ENCODE measurements around the gene FCGR1A.
A peak's percentile ranks its signal among the peaks of the same experiment; 100 is the strongest.
"Not testable (repeated sequence)": the region's sequence is repeated elsewhere in the genome, so short reads cannot be mapped to it uniquely, and the experiment has no call there.

Gene FCGR1A

DNA sequence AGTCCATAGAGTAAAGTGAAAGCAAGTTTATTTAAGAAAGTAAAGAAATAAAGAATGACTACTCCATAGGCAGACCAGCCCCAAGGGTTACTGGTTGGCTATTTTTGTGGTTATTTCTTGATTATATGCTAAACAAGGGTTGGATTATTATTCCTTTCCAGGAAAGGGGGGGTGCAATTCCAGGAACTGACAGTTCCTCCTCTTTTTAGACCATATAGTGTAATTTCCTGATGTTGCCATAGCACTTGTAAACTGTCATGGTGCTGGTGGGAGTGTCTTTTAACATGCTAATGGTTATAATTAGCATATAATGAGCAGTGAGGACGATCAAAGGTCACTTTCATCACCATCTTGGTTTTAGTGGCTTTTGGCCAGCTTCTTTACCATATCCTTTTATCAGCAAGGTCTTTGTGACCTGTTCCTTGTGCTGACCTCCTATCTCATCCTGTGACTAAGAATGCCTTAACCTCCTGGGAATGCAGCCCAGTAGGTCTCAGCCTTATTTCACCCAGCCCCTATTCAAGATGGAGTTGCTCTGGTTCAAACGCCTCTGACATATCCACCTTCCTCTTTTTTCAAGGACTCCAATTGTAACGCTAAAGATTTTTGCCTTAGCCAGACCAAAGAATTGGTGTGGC is 6.9 kb upstream of the FCGR1A start:
- not testable (repeated sequence) for DNase-seq (ENCODE audit: extremely low read depth in 1 of 2, low read depth in 1 of 2)

DNA sequence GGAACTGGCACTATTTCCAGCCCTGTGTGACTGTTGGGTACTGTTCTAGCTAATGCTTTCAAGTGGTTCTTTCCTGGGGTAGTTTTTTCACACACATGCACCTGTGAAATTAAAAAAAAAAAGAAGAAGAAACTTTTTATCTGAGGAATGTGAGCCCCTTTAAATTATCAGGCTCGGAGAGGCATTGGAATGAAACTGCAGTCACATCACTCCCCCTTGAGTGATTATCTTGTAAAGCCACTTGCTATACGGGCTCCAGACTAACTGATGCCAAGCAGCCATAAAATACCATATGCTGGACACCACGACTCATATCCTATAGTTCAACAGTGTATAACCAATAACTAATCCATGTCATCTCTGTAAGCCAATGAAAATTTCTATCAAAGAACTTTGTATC is 5.4 kb upstream of the FCGR1A start:
- not testable (repeated sequence) for DNase-seq (ENCODE audit: extremely low read depth in 1 of 2, low read depth in 1 of 2)

DNA sequence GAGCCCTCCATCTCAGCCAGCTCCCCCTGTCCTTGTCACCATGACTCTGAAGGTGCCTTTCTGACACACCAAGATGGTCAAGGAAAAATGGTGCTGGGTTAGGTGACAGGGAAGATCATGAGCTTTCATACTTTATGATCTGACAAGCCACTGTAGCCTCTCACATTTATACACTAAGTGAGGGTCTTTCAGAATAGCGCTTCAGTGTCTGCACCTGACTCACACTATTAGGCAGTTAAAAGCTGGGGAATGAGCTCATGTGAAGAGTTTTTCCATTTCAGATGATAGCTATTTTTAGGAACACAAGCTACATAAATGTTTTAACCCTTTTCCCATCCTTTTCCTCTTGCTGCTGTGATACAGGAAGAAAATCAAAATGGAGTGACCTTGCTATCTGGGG is 4.2 kb upstream of the FCGR1A start:
- not testable (repeated sequence) for DNase-seq (ENCODE audit: extremely low read depth in 1 of 2, low read depth in 1 of 2)

DNA sequence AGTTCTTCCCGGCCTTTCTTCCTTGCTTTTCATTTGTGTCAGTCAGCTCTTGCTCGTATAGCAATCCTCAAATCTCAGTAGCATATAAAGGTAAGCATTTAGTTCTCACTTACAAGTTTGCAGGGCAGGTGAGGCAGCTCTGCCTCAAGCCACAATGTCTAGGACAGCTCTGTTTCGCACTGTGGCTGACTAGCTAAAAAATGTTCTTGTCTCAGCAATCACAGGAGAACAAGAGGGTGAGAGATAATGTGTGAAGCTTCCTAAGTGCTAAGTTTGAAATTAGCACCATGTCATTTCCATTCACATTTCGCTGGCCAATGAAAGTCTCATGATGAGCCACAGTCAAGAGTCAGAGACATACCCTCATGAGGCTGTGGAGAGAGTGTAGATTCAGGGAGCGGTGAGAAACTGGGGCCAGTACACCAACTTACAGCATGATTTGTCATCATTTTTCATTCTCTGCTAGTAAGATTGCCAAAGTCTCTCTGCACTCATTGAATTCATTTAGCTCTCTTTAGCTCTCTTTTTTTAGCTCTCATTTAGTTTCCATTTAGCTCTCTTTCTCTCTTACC is 995 bp upstream of the FCGR1A start:
- DNase-seq (ENCODE audit: extremely low read depth in 1 of 2, low read depth in 1 of 2), result not testable (repeated sequence)

DNA sequence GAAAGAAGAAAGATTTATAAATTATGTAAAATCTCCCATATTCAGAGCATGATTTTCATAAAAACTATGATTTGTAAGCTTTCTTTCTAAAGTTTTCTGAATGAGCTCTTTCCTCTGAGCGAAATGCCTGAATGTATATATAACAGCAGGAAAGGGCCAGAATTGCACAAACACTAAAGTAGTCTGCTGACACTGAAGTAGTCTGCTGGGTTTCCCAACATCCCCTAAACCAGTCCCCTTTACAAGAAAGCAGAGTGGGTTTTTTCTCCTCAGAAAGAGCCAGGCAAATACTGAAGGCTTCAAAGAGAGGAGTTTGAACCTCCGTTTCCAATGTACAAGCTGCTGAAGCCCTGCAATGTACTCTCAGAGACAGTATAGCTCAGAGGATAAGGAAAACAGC is 795 bp downstream of the FCGR1A start:
- DNase-seq (ENCODE audit: extremely low read depth in 1 of 2, low read depth in 1 of 2), result not testable (repeated sequence)

DNA sequence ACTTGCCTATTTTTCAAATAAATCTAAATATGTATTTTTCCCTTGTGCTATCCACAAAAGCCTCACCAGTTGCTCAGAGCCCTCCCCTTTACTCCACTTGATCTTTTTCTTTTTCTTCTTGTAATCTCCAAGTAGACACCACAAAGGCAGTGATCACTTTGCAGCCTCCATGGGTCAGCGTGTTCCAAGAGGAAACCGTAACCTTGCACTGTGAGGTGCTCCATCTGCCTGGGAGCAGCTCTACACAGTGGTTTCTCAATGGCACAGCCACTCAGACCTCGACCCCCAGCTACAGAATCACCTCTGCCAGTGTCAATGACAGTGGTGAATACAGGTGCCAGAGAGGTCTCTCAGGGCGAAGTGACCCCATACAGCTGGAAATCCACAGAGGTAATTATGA is 1.4 kb downstream of the FCGR1A start:
- not testable (repeated sequence) for DNase-seq (ENCODE audit: extremely low read depth in 1 of 2, low read depth in 1 of 2)

DNA sequence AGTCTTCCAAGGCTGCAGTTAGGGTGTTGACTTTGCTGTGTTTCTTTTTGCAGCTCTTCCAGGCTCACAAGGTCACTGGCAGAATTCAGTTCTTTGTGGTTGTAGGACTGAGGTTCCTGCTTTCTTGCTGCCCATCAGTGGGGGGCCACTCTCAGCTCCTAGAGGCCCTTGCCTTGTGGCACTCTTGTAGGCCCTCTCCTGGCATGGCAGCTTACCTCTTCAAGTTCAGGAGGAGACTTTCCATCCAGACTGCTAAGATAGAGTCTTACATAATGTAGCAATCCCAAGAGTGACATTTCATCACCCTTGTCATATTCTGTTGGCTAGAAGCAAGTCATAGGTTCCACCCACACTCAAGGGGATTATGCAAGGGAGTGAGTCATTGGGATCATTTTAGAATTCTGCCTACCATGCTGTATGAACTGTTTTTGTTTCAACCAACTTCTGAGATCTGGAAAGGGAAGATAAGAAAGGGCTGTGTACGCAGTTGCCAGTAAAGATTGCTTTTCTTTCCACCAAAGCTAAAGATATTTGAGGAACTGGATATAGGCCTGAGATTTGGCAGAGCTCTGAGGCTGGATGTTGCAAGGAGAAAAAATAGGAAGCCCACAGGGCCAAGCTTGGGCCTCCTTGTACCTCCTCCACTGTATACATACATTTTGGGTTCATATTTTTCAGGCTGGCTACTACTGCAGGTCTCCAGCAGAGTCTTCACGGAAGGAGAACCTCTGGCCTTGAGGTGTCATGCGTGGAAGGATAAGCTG is 5.4 kb downstream of the FCGR1A start:
- DNase-seq (ENCODE audit: extremely low read depth in 1 of 2, low read depth in 1 of 2), result not testable (repeated sequence)

DNA sequence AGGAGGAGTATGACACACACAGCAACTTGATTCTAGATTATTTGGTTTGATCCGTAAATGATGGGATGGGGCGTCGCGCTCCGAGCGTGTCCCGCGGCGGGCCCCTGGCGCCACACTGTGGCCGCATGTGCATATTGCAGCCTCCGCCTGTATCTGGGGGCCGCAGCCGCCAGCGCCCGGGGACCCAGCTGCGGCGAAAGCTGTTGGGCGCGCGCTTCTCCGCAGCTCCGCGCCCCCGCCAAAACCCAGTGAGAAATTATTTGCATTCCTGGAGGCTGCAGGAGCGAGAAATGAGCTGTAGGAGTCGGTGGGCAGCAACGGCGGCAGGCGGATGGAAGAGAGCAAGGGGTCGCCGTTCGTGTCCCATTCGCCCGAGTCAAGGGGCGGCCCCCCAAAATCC is 10.0 kb downstream of the FCGR1A start:
- peak in 1 of 2 donors; percentile 33 for DNase-seq (ENCODE audit: extremely low read depth in 1 of 2, low read depth in 1 of 2)

DNA sequence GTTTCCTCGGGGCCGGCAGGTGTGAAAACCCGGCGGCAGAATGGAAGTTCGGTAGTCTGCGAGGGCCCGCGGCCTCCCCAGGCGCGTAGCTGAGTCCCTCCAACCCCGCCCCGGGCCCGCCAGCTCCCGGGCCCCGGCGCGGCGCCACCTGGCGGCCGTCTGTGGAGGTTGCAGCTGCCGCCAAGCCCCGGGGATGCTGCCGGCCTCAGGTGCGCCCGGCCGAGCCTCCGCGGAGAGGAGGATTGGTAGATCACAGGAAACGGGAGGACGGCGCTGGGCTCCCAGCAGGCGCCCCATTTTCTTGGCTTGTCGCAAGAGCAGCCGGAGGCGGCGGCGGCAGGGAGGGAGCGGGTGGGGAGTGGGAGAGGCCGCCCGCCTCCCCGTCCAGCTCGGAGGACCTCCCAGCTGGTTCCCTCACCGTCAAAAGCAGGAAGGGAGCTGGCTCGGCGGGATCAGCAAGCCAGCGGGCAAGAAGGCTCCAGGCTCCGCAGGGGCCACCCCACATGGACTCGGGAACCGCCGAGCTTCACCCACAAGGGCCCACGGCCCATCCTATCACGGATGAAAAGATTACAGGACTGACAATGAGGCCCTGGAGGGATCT is 10.5 kb downstream of the FCGR1A start:
- peak; percentile 52 to 77 for DNase-seq (ENCODE audit: extremely low read depth in 1 of 2, low read depth in 1 of 2)

DNA sequence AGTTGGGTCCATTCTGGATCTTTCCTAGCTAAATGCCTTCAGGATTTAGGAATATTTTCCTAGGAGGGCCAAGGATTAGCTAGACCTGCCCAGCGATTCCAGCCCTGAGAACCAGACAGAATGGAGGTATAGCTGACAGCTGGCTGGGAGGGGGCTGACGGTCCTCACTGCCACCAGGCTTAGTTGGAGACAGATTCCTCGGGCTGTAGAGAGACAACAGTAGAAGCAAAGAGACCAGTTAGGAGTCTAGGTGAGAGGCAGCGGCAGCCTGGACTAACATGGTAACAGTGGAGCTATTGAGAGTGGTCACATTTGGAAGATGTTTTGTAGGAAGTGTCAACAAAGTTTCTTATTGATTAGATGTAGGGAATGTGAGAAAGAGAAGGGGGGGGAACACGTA is 11.4 kb downstream of the FCGR1A start:
- not testable (repeated sequence) for DNase-seq (ENCODE audit: extremely low read depth in 1 of 2, low read depth in 1 of 2)

DNA sequence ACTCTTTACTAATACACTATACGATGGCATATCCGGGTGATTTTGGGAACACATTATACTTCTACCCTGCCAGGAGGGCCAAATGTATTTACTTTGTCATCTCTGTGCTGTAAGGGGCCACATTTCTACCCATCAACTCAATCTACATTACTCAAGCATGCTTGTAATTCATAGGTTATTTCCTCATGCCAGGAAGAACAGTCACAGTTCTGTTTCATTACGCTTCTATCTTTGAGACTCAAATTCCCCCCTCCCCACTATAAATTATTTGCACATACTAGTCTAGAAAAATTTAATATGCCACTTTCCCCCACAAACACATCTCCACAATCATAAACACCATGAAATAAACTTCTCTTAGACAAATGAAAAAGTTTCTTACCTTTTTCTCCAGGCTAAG is 19.1 kb downstream of the FCGR1A start:
- DNase-seq (ENCODE audit: extremely low read depth in 1 of 2, low read depth in 1 of 2), result not testable (repeated sequence)

DNA sequence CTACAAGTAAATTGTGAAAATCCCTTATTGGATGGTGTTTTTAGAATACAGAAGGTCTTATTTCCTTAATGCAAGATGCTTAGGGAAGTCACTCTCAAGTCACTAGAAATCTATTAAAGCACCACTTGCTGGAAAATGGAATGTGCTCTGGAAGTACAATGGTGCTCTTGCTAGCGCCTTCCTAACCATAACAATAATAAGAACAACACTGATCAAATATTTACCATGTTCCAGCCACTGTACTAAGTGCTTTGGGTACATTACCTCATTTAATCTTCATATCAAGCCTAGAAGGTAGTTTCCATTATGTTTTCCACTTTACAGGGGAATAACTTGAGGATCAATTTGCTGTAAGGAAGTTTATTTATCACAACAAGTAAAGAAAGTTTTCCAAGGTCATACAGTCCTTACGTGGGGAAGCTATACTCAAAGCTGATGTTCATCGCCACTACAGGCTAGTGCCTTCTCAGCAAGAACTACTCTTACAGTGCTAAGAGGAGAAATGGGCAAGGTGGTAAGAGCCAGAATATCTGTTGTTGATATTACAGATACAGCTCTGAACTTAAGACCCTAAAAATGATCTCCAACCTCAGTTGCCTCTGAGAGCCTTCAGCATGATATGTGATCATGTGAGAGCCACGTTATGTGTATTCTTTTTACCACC is 22.1 kb downstream of the FCGR1A start:
- DNase-seq (ENCODE audit: extremely low read depth in 1 of 2, low read depth in 1 of 2), result not testable (repeated sequence)

DNA sequence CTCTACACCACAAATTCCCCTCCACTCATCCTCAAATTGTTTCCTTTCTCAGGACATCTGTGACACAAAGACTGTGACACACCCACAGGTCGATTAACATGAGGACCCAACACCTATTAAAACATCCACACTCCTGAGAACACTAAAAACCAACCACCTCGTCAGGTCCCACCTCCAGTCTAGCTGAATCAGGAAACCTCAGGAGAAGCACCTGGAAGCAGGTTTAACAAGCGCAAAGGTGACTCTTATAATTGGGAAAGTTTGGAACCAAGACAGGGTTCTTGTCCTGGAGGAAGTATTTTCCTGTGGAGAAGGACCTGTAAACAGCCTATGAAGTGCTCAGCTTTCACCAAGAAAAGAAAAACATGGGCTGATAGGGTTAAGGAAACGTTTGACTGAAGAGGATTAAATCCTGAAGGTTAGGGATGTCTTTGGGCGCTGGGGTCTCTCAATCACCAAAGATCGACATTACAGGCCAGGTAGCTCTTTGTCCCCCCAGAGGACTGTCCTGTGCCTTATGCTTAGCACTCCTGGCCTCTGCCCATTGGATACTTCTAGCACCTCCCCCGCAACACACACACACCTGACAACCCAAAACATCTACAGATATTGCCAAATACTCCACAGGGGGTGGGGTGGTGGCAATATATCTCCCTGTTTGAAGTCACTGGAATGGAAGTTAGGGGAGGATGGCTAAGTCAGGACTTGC is 28.4 kb downstream of the FCGR1A start:
- not testable (repeated sequence) for DNase-seq (ENCODE audit: extremely low read depth in 1 of 2, low read depth in 1 of 2)

DNA sequence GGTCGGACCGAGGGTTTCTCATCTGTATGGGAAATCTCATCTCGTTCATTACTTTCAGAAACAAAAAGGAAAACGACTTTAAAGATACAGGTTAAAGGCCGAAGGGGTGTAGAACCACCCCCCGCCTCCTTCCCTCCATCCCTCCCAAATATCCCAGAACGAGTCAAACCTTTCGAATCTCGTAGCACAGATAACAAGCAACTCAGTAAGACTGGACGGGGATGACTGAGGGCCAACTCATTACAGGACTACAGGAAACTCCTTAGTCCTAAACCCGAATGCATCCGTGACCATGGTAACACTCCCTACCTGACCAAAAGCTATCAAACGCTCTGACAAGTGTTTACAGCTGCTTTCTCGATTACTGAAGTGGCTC is 29.0 kb downstream of the FCGR1A start:
- not testable (repeated sequence) for DNase-seq (ENCODE audit: extremely low read depth in 1 of 2, low read depth in 1 of 2)

DNA sequence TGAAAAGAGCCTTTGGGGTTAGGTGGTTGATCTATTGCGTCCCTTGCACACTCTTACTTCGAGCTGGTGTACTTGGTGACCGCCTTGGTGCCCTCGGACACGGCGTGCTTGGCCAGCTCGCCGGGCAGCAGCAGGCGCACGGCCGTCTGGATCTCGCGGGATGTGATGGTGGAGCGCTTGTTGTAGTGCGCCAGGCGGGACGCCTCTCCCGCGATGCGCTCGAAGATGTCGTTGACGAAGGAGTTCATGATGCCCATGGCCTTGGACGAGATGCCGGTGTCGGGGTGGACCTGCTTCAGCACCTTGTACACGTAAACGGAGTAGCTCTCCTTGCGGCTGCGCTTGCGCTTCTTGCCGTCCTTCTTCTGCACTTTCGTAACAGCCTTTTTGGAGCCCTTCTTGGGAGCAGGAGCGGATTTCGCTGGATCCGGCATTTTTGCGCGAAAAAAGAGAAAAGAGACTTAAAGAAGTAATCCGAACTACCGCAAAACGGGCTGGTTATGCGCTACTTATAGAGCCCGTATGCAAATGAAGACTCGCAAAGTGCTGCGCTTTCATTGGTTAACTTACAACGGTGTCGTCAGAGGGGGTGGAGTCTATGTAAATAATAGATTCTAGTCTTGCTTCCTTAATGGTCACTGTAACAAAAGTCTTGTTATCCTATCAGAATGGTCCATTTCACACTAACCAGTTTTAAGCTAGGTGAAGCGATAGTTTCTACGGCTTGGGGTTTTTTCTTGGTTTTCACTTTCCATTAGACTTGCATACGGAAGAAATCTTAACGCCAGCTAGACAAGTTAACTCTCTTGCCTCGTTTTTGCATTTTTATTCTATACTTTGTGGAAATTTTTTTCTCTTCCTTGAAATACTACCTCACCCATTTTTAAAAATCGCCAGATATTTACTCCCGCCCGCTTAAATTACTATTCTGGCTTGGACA is 29.7 kb downstream of the FCGR1A start:
- peak; percentile 47 to 62 for DNase-seq (ENCODE audit: extremely low read depth in 1 of 2, low read depth in 1 of 2)

DNA sequence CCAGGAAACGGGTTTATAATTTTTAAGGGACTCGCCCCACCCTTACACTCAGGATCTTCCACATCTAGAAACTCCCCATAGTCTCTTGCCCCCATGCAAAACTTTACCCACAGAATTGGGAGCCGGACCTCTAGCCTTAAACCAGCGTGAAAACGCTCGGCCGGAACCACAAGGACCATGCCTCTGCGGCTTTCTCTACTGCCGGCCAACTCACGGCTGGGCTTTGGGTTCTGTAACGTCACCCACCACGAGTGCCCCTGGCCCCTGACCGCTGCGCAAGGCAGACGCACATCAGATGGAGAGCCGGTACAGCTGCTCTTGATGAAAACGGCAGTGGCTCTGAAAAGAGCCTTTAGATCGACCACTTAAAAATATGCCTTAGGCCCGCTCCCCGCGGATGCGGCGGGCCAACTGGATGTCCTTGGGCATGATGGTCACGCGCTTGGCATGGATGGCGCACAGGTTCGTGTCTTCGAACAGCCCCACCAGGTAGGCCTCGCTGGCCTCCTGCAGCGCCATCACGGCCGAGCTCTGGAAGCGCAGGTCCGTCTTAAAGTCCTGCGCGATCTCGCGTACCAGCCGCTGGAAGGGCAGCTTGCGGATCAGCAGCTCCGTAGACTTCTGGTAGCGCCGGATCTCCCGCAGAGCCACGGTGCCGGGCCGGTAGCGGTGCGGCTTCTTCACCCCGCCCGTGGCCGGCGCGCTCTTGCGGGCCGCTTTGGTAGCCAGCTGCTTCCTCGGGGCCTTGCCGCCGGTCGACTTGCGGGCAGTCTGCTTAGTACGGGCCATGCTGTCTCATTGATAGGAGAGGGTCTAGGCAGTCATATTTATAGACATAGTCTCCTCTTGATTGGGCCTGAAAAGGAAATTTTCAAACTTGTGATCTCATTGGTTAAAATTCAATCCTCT is 30.7 kb downstream of the FCGR1A start:
- DNase-seq (ENCODE audit: extremely low read depth in 1 of 2, low read depth in 1 of 2), result not testable (repeated sequence)

DNA sequence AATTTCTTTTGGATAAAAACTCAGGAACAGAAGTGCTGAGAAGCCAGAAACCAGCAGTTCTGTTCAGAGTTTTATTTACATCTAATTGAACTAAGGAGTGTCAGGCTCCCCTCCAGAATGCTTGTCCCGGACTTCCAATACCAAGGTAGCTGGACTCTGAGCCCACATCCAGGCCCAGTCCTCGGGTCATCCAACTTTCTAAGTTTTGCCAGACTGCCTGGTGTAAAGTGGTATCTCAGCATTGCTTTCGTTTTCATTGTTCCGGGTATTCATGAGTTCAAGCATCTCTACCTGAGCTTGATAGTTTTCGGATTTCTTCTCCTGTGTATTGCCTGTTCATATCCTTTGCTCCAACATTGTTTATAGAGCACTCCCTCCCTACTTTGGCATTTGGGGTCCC is 37.9 kb downstream of the FCGR1A start:
- not testable (repeated sequence) for DNase-seq (ENCODE audit: extremely low read depth in 1 of 2, low read depth in 1 of 2)

DNA sequence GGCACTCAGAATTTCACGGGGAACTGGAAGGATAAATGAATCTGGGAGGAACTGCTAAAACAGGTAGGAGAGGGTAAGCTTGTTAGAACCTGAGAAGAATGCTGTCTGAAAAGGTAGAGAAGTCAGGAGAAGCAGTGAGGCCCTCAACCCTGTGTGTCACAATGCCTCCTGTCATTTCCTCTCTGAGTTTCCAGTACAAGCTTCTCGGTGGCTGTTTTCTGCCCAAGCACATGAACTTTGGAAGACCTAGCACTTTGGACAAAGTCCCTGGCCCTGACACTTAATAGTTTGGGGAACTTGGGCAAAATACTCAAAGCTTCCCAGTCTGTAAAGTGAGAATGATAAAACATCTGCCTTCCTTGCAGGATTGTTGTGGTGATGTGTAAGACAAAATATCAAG is 44.1 kb downstream of the FCGR1A start:
- DNase-seq (ENCODE audit: extremely low read depth in 1 of 2, low read depth in 1 of 2), result not testable (repeated sequence)

Data from activated CD8-positive, alpha-beta memory T cell treated with anti-CD3 and anti-CD28 coated beads for 1 hour (primary cell).